Endometrial microvascular endothelial cells (primary cell): Measurements from ENCODE around the gene CHIC1. TPM values are rescaled to one million over a fixed set of nuclear protein-coding genes. Genes with fewer than 3 reads are reported as not detected.
"Not testable (repeated sequence)": the region's sequence is repeated elsewhere in the genome, so short reads cannot be mapped to it uniquely, and the experiment has no call there.

Source experiments
- in situ Hi-C: cut with HindIII; loops from 2 replicates; pipeline ENCODE4 v1.10.0; 2017; ENCODE audit warnings: low sequenced_read_pairs, low pct_unique_long_range_greater_than_20kb; ENCODE audit errors: inconsistent ontology term
- total RNA-seq: library from RNA; depleted of rRNA; stranded (reverse); fragments of >200 nt; gene quantifications from one replicate; pipeline ENCODE4 v1.2.3, GENCODE V29; 2015; ENCODE audit errors: inconsistent ontology term

Gene CHIC1
- total RNA-seq, 1 donor from 2014 or later, result 7.2 TPM

- in situ Hi-C loops, result no loop called here
Measured at GRCh38 chrX:73683236-73683859, 120.4 kb downstream of the CHIC1 start.

GRCh38 chrX:73707014-73707413 lies 144.0 kb downstream of the CHIC1 start:
- in situ Hi-C loops, result not testable (repeated sequence)

GRCh38 chrX:73728602-73729001 lies 165.6 kb downstream of the CHIC1 start:
- in situ Hi-C loops, result no loop called here

Other genes with a start within 250 kb of the CHIC1 start
- not detected for gene CDX4, start 116.1 kb upstream of the CHIC1 start, total RNA-seq